Activated T-helper 1 cell treated with anti-CD3 and anti-CD28 coated beads, Interleukin-2, amount 50 U/mL, for 16 hours (primary cell): ENCODE results near the gene SEPTIN3.

Experiments used
- DNase-seq, 2 donors: peaks; one replicate each; pipeline ENCODE4 v3.0.0-alpha.2; 2020; ENCODE audit warnings: low read depth in 1 of 2, low spot score in 1 of 2

SEPTIN3 gene

GRCh38 chr22:41969110-41969646 is at the start of gene SEPTIN3:
Gene SEPTIN3 (plus strand): TSS chr22:41969443. CDS start chr22:41971493, 2,050 bp downstream.
- DNase-seq: no peak

- no peak for DNase-seq
These were observed 48.8 kb upstream of the SEPTIN3 start for GRCh38 chr22:41920271-41920976.

- DNase-seq: no peak
These were observed 46.9 kb upstream of the SEPTIN3 start for GRCh38 chr22:41922328-41922727.

- no peak for DNase-seq
These were observed 46.2 kb upstream of the SEPTIN3 start for GRCh38 chr22:41922940-41923594.

- no peak for DNase-seq
These were observed 45.5 kb upstream of the SEPTIN3 start for GRCh38 chr22:41923595-41924276.

GRCh38 chr22:41925783-41926460 is 43.3 kb upstream of the SEPTIN3 start:
- peak; percentile 51 to 67 for DNase-seq

- DNase-seq: no peak
These were observed 41.4 kb upstream of the SEPTIN3 start for GRCh38 chr22:41927813-41928212.

- no peak for DNase-seq
These were observed 40.4 kb upstream of the SEPTIN3 start for GRCh38 chr22:41928593-41929417.

GRCh38 chr22:41929418-41929810 is 39.8 kb upstream of the SEPTIN3 start:
- DNase-seq: no peak

- no peak for DNase-seq
These were observed 37.5 kb upstream of the SEPTIN3 start for GRCh38 chr22:41931701-41932269.

GRCh38 chr22:41932353-41932752 is 36.9 kb upstream of the SEPTIN3 start:
- DNase-seq: no peak

- DNase-seq: no peak
These were observed 35.6 kb upstream of the SEPTIN3 start for GRCh38 chr22:41933411-41934177.

- no peak for DNase-seq
These were observed 34.8 kb upstream of the SEPTIN3 start for GRCh38 chr22:41934284-41935014.

- no peak for DNase-seq
These were observed 34.3 kb upstream of the SEPTIN3 start for GRCh38 chr22:41935015-41935351.

- DNase-seq: no peak
These were observed 33.7 kb upstream of the SEPTIN3 start for GRCh38 chr22:41935509-41935908.

- DNase-seq: no peak
These were observed 32.4 kb upstream of the SEPTIN3 start for GRCh38 chr22:41936894-41937169.

- peak; percentile 82 to 90 for DNase-seq
These were observed 29.0 kb upstream of the SEPTIN3 start for GRCh38 chr22:41939981-41940831.
